SK-N-MC (cell line): ENCODE results near the gene STRADA.
A peak's percentile ranks its signal among the peaks of the same experiment; 100 is the strongest.

Experiments
- DNase-seq: peaks from one replicate; pipeline ENCODE4 v3.0.0-alpha.2; 2011; ENCODE audit warnings: low read depth, low spot score
- H3K27ac ChIP-seq: fragments of 200-600 bp; sonication (generic); 2 replicates; pipeline ENCODE4 v1.5.1; 2016; ENCODE audit warnings: mixed run types
- H3K36me3 ChIP-seq: fragments of 200-600 bp; sonication (generic); 2 replicates; pipeline ENCODE4 v1.6.1; 2017; ENCODE audit warnings: antibody characterized with exemption, low read length, mixed read lengths; ENCODE audit not compliant: insufficient read depth
- H3K4me3 ChIP-seq: fragments of 200-600 bp; sonication (generic); 2 replicates; pipeline ENCODE4 v1.5.1; 2016
- H3K9ac ChIP-seq: fragments of 200-600 bp; sonication (generic); 2 replicates; pipeline ENCODE4 v1.8.0; 2017; ENCODE audit warnings: mixed run types, mixed read lengths; ENCODE audit not compliant: insufficient read length
- H3K9me3 ChIP-seq: fragments of 200-600 bp; sonication (generic); 2 replicates; pipeline ENCODE4 v1.6.1; 2017; ENCODE audit warnings: low read depth, mild to moderate bottlenecking, antibody characterized with exemption, low read length, moderate library complexity, mixed read lengths
- EZH2 ChIP-seq: fragments of 200-600 bp; sonication (generic); IDR thresholded peaks from one replicate; pipeline ENCODE4 v1.6.1; 2017; ENCODE audit warnings: antibody characterized with exemption
- FOXP2 ChIP-seq: optimal IDR thresholded peaks from 2 replicates; pipeline ENCODE3; 2011; ENCODE audit warnings: mild to moderate bottlenecking, moderate library complexity; ENCODE audit not compliant: insufficient read depth; ENCODE audit errors: extremely low read length, control extremely low read depth
- POLR2AphosphoS5 ChIP-seq: IDR thresholded peaks from 2 replicates; pipeline ENCODE4 v1.6.1; 2012; ENCODE audit warnings: mild to moderate bottlenecking, low read depth, low read length, borderline replicate concordance

The STRADA gene

GRCh38 chr17:63701868-63702720 lies 39.5 kb downstream of the STRADA start:
- Histone ChIP-seq H3K9me3 (no peaks in the 10 kb centered on the region), H3K27ac (peak overlapping the region; percentile 73), H3K4me3 (no peak overlapping the region), H3K36me3 (peaks cover 2% of the 10 kb centered on the region; the same call in 1 of the 2 replicates), H3K9ac (no peak overlapping the region)
- TF ChIP-seq EZH2 = no peak
- no peak for TF ChIP-seq FOXP2
- no peak for TF ChIP-seq POLR2AphosphoS5
- no peak for DNase-seq

GRCh38 chr17:63701456-63701820 lies 40.2 kb downstream of the STRADA start:
- Histone ChIP-seq H3K36me3 (peaks cover 2% of the 10 kb centered on the region; the same call in 1 of the 2 replicates), H3K9ac (no peak overlapping the region), H3K4me3 (no peak overlapping the region), H3K27ac (peak overlapping the region; percentile 84), H3K9me3 (no peaks in the 10 kb centered on the region)
- no peak for DNase-seq
- no peak for TF ChIP-seq FOXP2
- TF ChIP-seq EZH2 = no peak
- TF ChIP-seq POLR2AphosphoS5 = no peak

GRCh38 chr17:63700528-63701455 lies 40.8 kb downstream of the STRADA start:
- Histone ChIP-seq H3K36me3 (peaks cover 2% of the 10 kb centered on the region; the same call in 1 of the 2 replicates), H3K9ac (peak overlapping the region; percentile 59), H3K9me3 (no peaks in the 10 kb centered on the region), H3K27ac (peak overlapping the region; percentile 84), H3K4me3 (peak overlapping the region; percentile 73)
- no peak for DNase-seq
- TF ChIP-seq FOXP2 (no peak), POLR2AphosphoS5 (no peak), EZH2 (no peak)

GRCh38 chr17:63699638-63700527 lies 41.7 kb downstream of the STRADA start, which contains the start of gene LIMD2:
Gene LIMD2, minus strand, starts transcription at chr17:63700125. Its CDS starts 827 bp downstream, at chr17:63699298.
- peaks cover 2% of the 10 kb centered on the region; the same call in 1 of the 2 replicates for H3K36me3 ChIP-seq
- no peak for DNase-seq
- H3K27ac ChIP-seq = peak within 1 kb of the TSS; percentile 84

GRCh38 chr17:63698886-63699637 lies 42.5 kb downstream of the STRADA start:
- Histone ChIP-seq H3K4me3 (peak overlapping the region; percentile 88), H3K9ac (peak overlapping the region; percentile 76), H3K9me3 (no peaks in the 10 kb centered on the region), H3K36me3 (peaks cover 2% of the 10 kb centered on the region; the same call in 1 of the 2 replicates), H3K27ac (0 out of 2 replicates have a peak overlapping the region, but pooled peaks have one; percentile 73)
- peak; percentile 32 for DNase-seq
- TF ChIP-seq POLR2AphosphoS5 (peak; percentile 22), EZH2 (no peak), FOXP2 (peak; percentile 69)

More at GRCh38 chr17:63699638-63700527, 41.7 kb downstream of the STRADA start, which contains the start of gene LIMD2:
- H3K4me3 ChIP-seq = peak within 1 kb of the TSS; percentile 88
- no peak for TF ChIP-seq FOXP2
- no peak; the same call in 1 of the 2 replicates for TF ChIP-seq POLR2AphosphoS5
- TF ChIP-seq EZH2 = no peak
- H3K9ac ChIP-seq = peak within 1 kb of the TSS; percentile 76
- no peaks in the 10 kb centered on the region for H3K9me3 ChIP-seq

GRCh38 chr17:63698381-63698885 lies 43.2 kb downstream of the STRADA start:
- TF ChIP-seq POLR2AphosphoS5 (no peak), EZH2 (no peak), FOXP2 (no peak)
- no peak overlapping the region for H3K27ac ChIP-seq
- peaks cover 2% of the 10 kb centered on the region; the same call in 1 of the 2 replicates for H3K36me3 ChIP-seq
- no peaks in the 10 kb centered on the region for H3K9me3 ChIP-seq
- no peak for DNase-seq
- peak overlapping the region; percentile 88 for H3K4me3 ChIP-seq
- peak overlapping the region; percentile 76 for H3K9ac ChIP-seq
